ENCODE results near the gene FAM200B.

- no peak for TF ChIP-seq CTCF (IDR thresholded peaks at IDR 0.05)
- TF ChIP-seq POLR2A (IDR thresholded peaks at IDR 0.05), result no peak
These were observed 25.7 kb downstream of the FAM200B start for GRCh38 chr4:15707363-15707715.
